Panc1 (cell line): Measurements from ENCODE around the gene PKMYT1. TPM values are rescaled to one million over a fixed set of nuclear protein-coding genes. Genes with fewer than 3 reads are reported as not detected.
A peak's percentile ranks its signal among the peaks of the same experiment; 100 is the strongest.

Source experiments
- ATAC-seq: fragments of 200-7000 bp; cut with Tn5 transposase; 2 replicates; pipeline ENCODE4 v1.9.1; 2020; ENCODE audit warnings: mild to moderate bottlenecking, moderate library complexity
- BruUV-seq: library from RNA; stranded (reverse); fragments of 400-500 nt; replicated peaks from 2 replicates; lab custom pipeline; 2021; lab: Mats Ljungman, UMichigan
- CTCF ChIA-PET: fragments of 300-600 bp; sonication (Branson Sonifier 250); formaldehyde crosslinking; loops from one replicate; lab custom pipeline; 2022; ENCODE audit warnings: antibody characterized with exemption; lab: Charles Lee
- POLR2A ChIA-PET: fragments of 300-600 bp; sonication (Branson Sonifier 250); formaldehyde crosslinking; loops from one replicate; lab custom pipeline; 2022; ENCODE audit warnings: antibody characterized with exemption; lab: Charles Lee
- DNase-seq: peaks from one replicate; pipeline ENCODE4 v3.0.0-alpha.2; 2010; ENCODE audit warnings: low read depth, low spot score
- H3K27ac ChIP-seq: 2 replicates; pipeline ENCODE4 v1.5.1; 2011; ENCODE audit warnings: mild to moderate bottlenecking, low read length, inconsistent platforms
- H3K27me3 ChIP-seq: fragments of 200-500 bp; sonication (Bioruptor generic); 2 replicates; pipeline ENCODE4 v1.6.0; 2014; ENCODE audit warnings: low read length, inconsistent platforms; ENCODE audit not compliant: control insufficient read depth, insufficient read depth
- H3K36me3 ChIP-seq: fragments of 200-500 bp; sonication (Bioruptor generic); 2 replicates; pipeline ENCODE4 v1.5.1; 2014; ENCODE audit warnings: inconsistent platforms, mild to moderate bottlenecking, low read length, moderate library complexity; ENCODE audit not compliant: control insufficient read depth, insufficient read depth
- H3K4me1 ChIP-seq: 2 replicates; pipeline ENCODE4 v1.5.1; 2011; ENCODE audit warnings: inconsistent platforms, mild to moderate bottlenecking, low read length, moderate library complexity; ENCODE audit not compliant: control insufficient read depth, insufficient read depth
- H3K4me3 ChIP-seq, 2 experiments: 2 replicates each; pipeline ENCODE4 v1.5.1; 2011 to 2012; ENCODE audit warnings: low read depth in 2 of 2, low read length in 2 of 2, mild to moderate bottlenecking in 2 of 2, inconsistent platforms in 1 of 2, moderate library complexity in 1 of 2
- H3K9me3 ChIP-seq: fragments of 200-500 bp; sonication (Bioruptor generic); 2 replicates; pipeline ENCODE4 v1.5.1; 2014; ENCODE audit warnings: low read depth, mild to moderate bottlenecking, inconsistent platforms, low read length, moderate library complexity; ENCODE audit not compliant: control insufficient read depth, insufficient read depth
- CTCF ChIP-seq: fragments of 450-650 bp; IDR thresholded peaks from 2 replicates; pipeline ENCODE4 v1.5.1; 2017; ENCODE audit warnings: mild to moderate bottlenecking
- POLR2AphosphoS5 ChIP-seq: IDR thresholded peaks from 2 replicates; pipeline ENCODE4 v1.6.1; 2012; ENCODE audit warnings: mild to moderate bottlenecking, low read depth, low read length, moderate library complexity
- REST ChIP-seq, 2 experiments: IDR thresholded peaks; 2 replicates each; pipeline ENCODE4 v1.6.1; 2011 to 2012; ENCODE audit warnings: low read depth in 2 of 2, control low read depth in 1 of 2, low read length in 1 of 2, mild to moderate bottlenecking in 1 of 2, moderate library complexity in 1 of 2; ENCODE audit not compliant: insufficient read depth in 1 of 2
- SIN3A ChIP-seq: IDR thresholded peaks from 2 replicates; pipeline ENCODE4 v1.6.1; 2012; ENCODE audit warnings: low read depth, mild to moderate bottlenecking, low read length, moderate library complexity, borderline replicate concordance; ENCODE audit not compliant: insufficient read depth
- TCF7L2 ChIP-seq: IDR thresholded peaks from 2 replicates; pipeline ENCODE4 v1.6.1; 2011; ENCODE audit warnings: mild to moderate bottlenecking, low read depth, low read length, inconsistent platforms
- in situ Hi-C: cut with HindIII; loops from 2 replicates; pipeline ENCODE4 v1.10.0; 2016; ENCODE audit warnings: low sequenced_read_pairs, low pct_unique_long_range_greater_than_20kb
- intact Hi-C: fragments of 100-400 bp; cut with micrococcal nuclease; formaldehyde crosslinking; loops from one replicate; pipeline ENCODE4 v1.10.0; 2022; ENCODE audit not compliant: unreplicated experiment
- total RNA-seq: library from RNA; stranded (reverse); gene quantifications from one replicate; pipeline ENCODE4 v1.2.1, GENCODE V29; 2021; ENCODE audit not compliant: unreplicated experiment

Gene PKMYT1
- total RNA-seq, 1 experiment from 2014 or later = 105 TPM

- H3K27me3 ChIP-seq = no peaks in the 10 kb centered on the region
- 0 out of 2 replicates have a peak overlapping the region, but pooled peaks have one; percentile 44 for H3K27ac ChIP-seq
- TF ChIP-seq CTCF = no peak
- no peak for TF ChIP-seq REST (IDR thresholded peaks at IDR 0.05; ENCODE audit: insufficient read depth in 1 of 2, low read depth in 2 of 2, low read length in 1 of 2)
- no peak for TF ChIP-seq POLR2AphosphoS5
- no peak for TF ChIP-seq TCF7L2
- TF ChIP-seq SIN3A = no peak
- H3K4me3 ChIP-seq = no peak overlapping the region
- ChIA-PET CTCF (interaction anchor here (0.5 to 0.9 kb wide), 3 partner anchors 13 to 266 kb away, joined by 3 to 7 read pairs (median 3); partner anchors contain the start of gene TNFRSF12A), POLR2A (interaction anchor here (0.6 kb wide), 1 partner anchor 20 kb away, joined by 10 read pairs; no protein-coding TSS in a partner anchor)
- H3K9me3 ChIP-seq = no peaks in the 10 kb centered on the region
- H3K4me1 ChIP-seq = peaks cover 32% of the 10 kb centered on the region
- intact Hi-C loops (no loop called here), in situ Hi-C loops (no loop called here)
- BruUV-seq = no TSS peak
- no peaks in the 10 kb centered on the region for H3K36me3 ChIP-seq
- DNase-seq = no peak
- no peak for ATAC-seq
These were observed 27.1 kb upstream of the PKMYT1 start for GRCh38 chr16:3007059-3007956.

GRCh38 chr16:3004781-3005284, 24.6 kb upstream of the PKMYT1 start:
- intact Hi-C loops = no loop called here
- Histone ChIP-seq H3K4me3 (peak overlapping the region; percentile 64 to 87), H3K4me1 (peaks cover 29% of the 10 kb centered on the region), H3K36me3 (no peaks in the 10 kb centered on the region), H3K27ac (peak overlapping the region; percentile 91), H3K9me3 (no peaks in the 10 kb centered on the region), H3K27me3 (no peaks in the 10 kb centered on the region)
- BruUV-seq = no TSS peak
- no peak for DNase-seq
- in situ Hi-C loops = no loop called here
- CTCF ChIA-PET = interaction anchor here (0.6 kb wide), 1 partner anchor 27 kb away, joined by 3 read pairs; no protein-coding TSS in a partner anchor
- POLR2A ChIA-PET = interaction anchor here (0.6 kb wide), 2 partner anchors 20 to 29 kb away, joined by 3 to 4 read pairs; no protein-coding TSS in a partner anchor
- ATAC-seq = peak; percentile 46
- TF ChIP-seq POLR2AphosphoS5 = peak; percentile 42; the same call in 1 of the 2 replicates
- no peak for TF ChIP-seq SIN3A
